GM12892 (cell line): ENCODE results near the gene BCL11A.

Source experiments
- DNase-seq: peaks from one replicate; pipeline ENCODE4 v3.0.0; 2011; ENCODE audit not compliant: insufficient read length
- FAIRE-seq: peaks from 2 replicates; lab custom pipeline; 2011; peaks lifted over from hg19 to GRCh38; lab: Jason Lieb, UNC
- POLR2A ChIP-seq: IDR thresholded peaks from 2 replicates; pipeline ENCODE4 v1.6.1; 2011; ENCODE audit warnings: low read depth, low read length, control low read depth
- POLR2AphosphoS5 ChIP-seq: IDR thresholded peaks from 2 replicates; pipeline ENCODE4 v1.6.1; 2011; ENCODE audit warnings: low read depth, low read length, control low read depth
- TAF1 ChIP-seq: IDR thresholded peaks from 2 replicates; pipeline ENCODE4 v1.6.1; 2011; ENCODE audit warnings: low read depth, mild to moderate bottlenecking, control low read depth, low read length, borderline replicate concordance

Gene BCL11A

GRCh38 chr2:60474301-60474700 is 79.2 kb downstream of the BCL11A start:
- no peak for FAIRE-seq
- no peak for DNase-seq
- no peak for TF ChIP-seq POLR2A

DNA sequence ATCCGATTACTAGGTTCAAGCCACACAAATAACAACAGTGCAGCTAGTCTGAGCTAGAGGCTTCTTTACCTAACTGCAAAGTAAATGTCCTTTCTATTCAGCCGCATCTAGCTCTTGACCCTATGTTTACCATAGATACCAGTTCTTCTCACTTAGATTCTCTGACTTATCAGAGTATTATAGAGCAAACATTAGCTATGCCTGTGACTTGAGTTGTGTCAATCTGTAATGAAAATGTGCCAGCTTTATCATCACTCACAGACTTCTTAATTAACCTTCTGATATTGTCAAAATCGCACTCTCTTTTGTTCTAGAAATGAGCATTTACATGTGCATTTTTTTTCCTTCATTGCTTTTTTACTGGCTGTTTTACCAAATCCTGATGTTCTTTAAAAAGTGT is 79.9 kb downstream of the BCL11A start:
- DNase-seq (no peak), FAIRE-seq (peak; percentile 36)
- no peak for TF ChIP-seq POLR2A
- TF ChIP-seq TAF1: no peak
- no peak for TF ChIP-seq POLR2AphosphoS5

- DNase-seq (no peak), FAIRE-seq (no peak)
- TF ChIP-seq TAF1: no peak
Measured at GRCh38 chr2:60472663-60473289, 80.7 kb downstream of the BCL11A start.

GRCh38 chr2:60472041-60472440 is 81.4 kb downstream of the BCL11A start:
- TF ChIP-seq POLR2A: no peak
- no peak for TF ChIP-seq TAF1
- TF ChIP-seq POLR2AphosphoS5: no peak
- DNase-seq (no peak), FAIRE-seq (no peak)

GRCh38 chr2:60470340-60470739 is 83.1 kb downstream of the BCL11A start:
- TF ChIP-seq POLR2AphosphoS5 (no peak), TAF1 (no peak), POLR2A (no peak)
- FAIRE-seq (no peak), DNase-seq (no peak)

DNA sequence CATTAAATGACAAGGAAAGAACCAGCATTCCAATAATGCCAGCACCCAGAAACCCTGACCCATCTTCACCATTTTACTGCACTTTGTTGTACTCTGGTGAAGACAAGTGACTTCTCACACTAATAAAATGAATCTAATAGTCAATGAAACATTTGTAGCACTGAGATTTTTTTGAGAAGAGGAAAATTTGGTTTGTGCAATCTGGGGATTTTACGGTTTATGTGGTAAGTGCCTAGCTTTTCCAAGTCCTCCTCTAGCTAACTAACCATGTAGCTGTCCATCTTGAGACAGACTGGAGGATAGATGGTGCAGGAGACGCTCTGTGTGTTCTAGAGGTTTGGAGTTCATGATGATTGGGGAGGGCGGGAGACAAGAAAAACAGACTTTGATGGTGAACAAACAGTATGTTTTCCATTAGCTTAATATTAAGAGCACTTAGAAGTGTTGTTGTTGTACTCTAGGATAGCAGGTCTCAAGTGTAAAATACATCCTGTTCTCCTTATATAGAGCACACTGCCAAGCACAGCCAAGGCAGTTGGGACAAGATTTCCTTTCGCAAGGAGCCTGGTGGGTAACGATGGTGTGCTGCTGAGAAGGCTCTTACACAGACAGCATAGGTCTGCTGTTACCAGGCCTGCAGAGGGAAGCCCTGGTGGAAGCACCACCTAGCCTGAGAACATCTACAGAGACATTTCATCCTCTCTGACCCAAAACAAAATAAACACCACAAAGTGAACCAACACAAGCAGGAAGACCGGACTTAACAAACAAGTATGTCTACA is 83.7 kb downstream of the BCL11A start:
- FAIRE-seq (no peak), DNase-seq (no peak)
- TF ChIP-seq POLR2AphosphoS5 (no peak), POLR2A (no peak), TAF1 (no peak)

- FAIRE-seq (no peak), DNase-seq (no peak)
- no peak for TF ChIP-seq TAF1
- no peak for TF ChIP-seq POLR2AphosphoS5
- TF ChIP-seq POLR2A: no peak
Measured at GRCh38 chr2:60468382-60469085, 84.9 kb downstream of the BCL11A start.

DNA sequence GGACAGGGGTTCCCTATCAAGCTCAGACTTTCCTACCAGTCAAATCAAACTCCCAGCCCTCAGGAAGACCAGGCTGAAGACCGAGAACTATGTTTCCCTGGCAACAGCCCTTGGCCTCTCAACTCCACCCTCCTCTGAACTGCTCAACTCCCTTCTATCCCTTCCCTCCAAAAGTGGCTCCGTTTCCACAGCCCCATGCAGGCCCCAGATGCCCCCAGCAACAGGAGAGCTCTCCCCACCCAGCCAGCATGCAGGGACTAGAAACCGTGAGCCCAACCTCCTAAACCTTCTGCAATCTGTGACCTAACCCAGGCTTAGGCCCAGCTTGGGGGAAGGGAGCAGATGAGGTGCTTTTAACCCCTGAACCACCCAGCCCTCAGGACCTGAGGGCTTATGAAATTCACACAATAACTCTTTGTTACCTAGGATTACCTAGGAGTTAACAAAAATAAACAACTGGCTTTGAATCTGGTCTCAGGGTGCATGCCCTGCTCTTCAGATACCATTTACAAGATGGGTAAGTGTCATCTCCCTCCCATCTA is 87.2 kb downstream of the BCL11A start:
- FAIRE-seq (no peak), DNase-seq (no peak)
- TF ChIP-seq TAF1 (no peak), POLR2A (no peak), POLR2AphosphoS5 (no peak)

- no peak for TF ChIP-seq TAF1
- no peak for TF ChIP-seq POLR2AphosphoS5
- TF ChIP-seq POLR2A: no peak
- DNase-seq: no peak
- no peak for FAIRE-seq
Measured at GRCh38 chr2:60465736-60466135, 87.7 kb downstream of the BCL11A start.

- no peak for FAIRE-seq
- TF ChIP-seq POLR2A (no peak), TAF1 (no peak), POLR2AphosphoS5 (no peak)
- no peak for DNase-seq
Measured at GRCh38 chr2:60463249-60463648, 90.2 kb downstream of the BCL11A start.

DNA sequence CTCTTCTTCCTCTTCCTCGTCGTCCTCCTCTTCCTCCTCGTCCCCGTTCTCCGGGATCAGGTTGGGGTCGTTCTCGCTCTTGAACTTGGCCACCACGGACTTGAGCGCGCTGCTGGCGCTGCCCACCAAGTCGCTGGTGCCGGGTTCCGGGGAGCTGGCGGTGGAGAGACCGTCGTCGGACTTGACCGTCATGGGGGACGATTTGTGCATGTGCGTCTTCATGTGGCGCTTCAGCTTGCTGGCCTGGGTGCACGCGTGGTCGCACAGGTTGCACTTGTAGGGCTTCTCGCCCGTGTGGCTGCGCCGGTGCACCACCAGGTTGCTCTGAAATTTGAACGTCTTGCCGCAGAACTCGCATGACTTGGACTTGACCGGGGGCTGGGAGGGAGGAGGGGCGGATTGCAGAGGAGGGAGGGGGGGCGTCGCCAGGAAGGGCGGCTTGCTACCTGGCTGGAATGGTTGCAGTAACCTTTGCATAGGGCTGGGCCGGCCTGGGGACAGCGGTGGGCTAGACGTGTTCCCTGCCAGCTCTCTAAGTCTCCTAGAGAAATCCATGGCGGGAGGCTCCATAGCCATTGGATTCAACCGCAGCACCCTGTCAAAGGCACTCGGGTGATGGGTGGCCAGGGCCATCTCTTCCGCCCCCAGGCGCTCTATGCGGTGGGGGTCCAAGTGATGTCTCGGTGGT is 91.9 kb downstream of the BCL11A start:
- TF ChIP-seq POLR2A: no peak
- no peak for TF ChIP-seq POLR2AphosphoS5
- no peak for TF ChIP-seq TAF1
- DNase-seq: no peak
- FAIRE-seq: no peak

- FAIRE-seq: no peak
- no peak for TF ChIP-seq POLR2AphosphoS5
- TF ChIP-seq TAF1: no peak
- TF ChIP-seq POLR2A: no peak
- no peak for DNase-seq
Measured at GRCh38 chr2:60460577-60461420, 92.7 kb downstream of the BCL11A start.
